Stimulated activated CD8-positive, alpha-beta memory T cell treated with anti-CD3 and anti-CD28 coated beads, Interleukin-15, amount 100 ng/mL, for 4 hours (primary cell): Measurements from ENCODE around the gene TAS2R4.
"Not testable (repeated sequence)": the region's sequence is repeated elsewhere in the genome, so short reads cannot be mapped to it uniquely, and the experiment has no call there.

ENCODE experiments used
- DNase-seq, 2 donors: peaks; one replicate each; pipeline ENCODE4 v3.0.0-alpha.2; 2020; ENCODE audit warnings: low read depth in 2 of 2

Gene TAS2R4

DNA sequence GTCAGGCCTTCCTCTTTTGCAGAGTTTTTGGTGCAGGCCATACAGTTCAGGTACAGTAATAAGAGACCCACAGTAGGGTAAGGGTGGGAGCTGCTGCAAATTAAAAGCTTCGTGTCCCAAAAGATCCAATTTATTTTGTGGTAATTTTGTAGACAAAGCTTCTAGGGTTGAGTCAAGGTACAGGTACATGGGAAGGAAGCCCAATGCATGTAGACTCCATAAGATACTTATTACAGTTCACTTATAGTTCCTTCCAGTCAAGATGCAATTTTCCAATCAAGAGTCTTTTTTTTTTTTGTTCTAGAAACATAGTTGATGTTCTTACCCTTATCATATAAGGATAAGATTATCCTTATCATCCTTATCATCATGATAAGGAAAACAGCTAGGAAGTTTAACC, at the start of gene TAS2R4:
Gene TAS2R4 (plus strand): TSS at position 301 of the 400 bp plus-strand sequence. CDS start 1,815 bp downstream, outside the sequence.
- no peak for DNase-seq

GRCh38 chr7:141729020-141729419, 47.5 kb upstream of the TAS2R4 start:
- DNase-seq: no peak

GRCh38 chr7:141731476-141732149, 44.9 kb upstream of the TAS2R4 start:
- no peak for DNase-seq

- DNase-seq: peak in 1 of 2 donors; percentile 2
These were observed 39.2 kb upstream of the TAS2R4 start for GRCh38 chr7:141737118-141737835.

DNA sequence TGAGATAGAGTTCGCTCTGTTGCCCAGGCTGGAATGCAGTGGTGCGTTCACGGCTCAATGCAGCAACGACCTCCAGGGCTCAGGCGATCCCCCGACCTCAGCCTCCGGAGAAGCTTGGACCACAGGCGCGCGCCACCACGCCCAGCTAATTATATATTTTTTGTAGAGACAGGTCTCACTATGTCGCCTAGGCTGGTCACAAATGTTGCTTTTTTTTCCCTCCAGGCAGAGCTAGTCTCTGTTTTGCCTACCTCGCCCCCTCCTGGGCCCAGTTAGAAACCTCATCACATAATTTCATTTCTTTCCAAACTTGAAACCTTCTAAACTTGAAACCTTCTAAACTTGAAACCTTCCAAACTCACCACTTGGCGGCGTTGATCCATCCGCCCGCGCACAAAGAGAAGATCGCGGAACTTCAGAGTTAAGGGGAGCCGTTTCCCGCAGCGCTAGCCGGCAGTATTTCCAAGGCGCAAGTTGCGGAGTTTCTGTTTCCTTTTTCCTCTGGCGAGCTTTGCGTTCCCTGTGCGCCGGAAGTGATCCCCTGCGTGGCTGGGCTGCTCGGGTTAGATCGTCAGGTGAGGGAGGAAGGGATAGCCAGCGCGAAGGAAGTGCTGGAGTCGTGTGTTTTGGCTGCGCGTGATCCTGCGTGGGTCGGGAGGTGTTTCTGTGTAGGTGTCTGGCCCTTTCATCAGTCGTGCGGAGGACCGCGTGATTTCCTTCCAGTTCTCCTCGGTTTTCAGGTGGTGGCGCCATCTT, 38.5 kb upstream of the TAS2R4 start, which contains the start of gene SSBP1:
Gene SSBP1 (plus strand): TSS at position 523 of the 756 bp plus-strand sequence. CDS start 809 bp downstream, outside the sequence.
- DNase-seq: peak; percentile 83 to 86

- no peak for DNase-seq
These were observed 37.9 kb upstream of the TAS2R4 start for GRCh38 chr7:141738592-141739013.

DNA sequence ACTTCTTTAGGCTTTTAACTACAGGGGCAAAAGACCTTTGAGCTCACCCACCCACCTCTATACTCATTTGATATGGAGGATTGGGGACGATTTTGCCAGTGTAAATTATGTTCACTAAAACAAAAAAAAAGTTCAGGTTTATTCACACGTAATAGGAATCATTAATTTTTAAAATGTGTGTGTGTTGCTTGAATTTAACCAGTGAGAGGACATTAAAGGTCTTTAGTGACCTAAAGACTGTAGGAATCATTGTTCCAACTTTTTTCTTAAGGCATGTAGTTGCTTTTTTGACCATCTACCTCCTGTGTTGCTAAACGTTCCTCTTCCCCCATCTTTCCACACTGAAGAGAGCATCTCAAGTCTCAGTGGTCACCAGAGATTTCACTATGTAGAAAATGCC, 37.2 kb upstream of the TAS2R4 start:
- no peak for DNase-seq

- DNase-seq: no peak
These were observed 34.2 kb upstream of the TAS2R4 start for GRCh38 chr7:141742229-141742628.

GRCh38 chr7:141744131-141744530, 32.3 kb upstream of the TAS2R4 start:
- DNase-seq: no peak

GRCh38 chr7:141748396-141748795, 28.1 kb upstream of the TAS2R4 start:
- DNase-seq: no peak

DNA sequence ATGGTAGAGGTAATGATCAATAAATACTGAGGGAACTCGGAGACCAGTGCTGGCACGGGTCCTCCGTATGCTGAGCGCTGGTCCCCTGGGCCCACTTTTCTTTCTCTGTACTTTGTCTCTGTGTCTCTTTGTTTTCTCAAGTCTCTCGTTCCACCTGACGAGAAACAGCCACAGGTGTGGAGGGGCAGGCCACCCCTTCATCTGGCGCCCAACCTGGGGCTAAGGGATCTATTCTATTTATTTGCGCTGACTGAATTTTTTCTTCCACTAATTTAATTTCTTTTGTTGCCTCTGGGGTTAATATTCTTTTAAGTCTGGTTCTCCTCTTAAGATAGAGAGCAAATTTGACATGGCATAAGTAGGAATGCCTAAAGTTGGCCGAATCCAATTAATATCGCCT, 24.6 kb upstream of the TAS2R4 start:
- DNase-seq: not testable (repeated sequence)

DNA sequence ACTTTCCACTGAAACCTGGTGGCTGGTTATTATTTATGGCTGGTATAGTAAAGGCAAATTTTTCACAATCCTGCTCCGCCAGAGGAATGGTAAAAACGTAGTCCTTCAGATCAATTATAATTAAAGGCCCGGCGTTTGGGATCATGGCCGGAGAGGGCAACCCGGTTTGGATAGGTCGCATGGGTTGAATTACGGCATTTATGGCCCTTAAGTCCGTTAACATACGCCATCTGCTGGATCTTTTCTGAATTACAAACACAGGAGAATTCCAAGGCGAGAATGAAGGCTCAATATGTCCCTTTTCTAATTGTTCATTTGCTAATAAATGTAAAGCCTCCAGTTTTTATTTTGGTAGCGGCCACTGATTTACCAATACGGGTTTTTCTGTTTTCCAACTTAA, 23.8 kb upstream of the TAS2R4 start:
- no peak for DNase-seq

- DNase-seq: no peak
These were observed 21.5 kb upstream of the TAS2R4 start for GRCh38 chr7:141754939-141755338.

GRCh38 chr7:141763797-141764196, 12.7 kb upstream of the TAS2R4 start, which contains the start of gene TAS2R3:
Gene TAS2R3, plus strand, starts transcription at chr7:141764097. Its CDS starts 62 bp downstream, at chr7:141764159.
- no peak for DNase-seq

DNA sequence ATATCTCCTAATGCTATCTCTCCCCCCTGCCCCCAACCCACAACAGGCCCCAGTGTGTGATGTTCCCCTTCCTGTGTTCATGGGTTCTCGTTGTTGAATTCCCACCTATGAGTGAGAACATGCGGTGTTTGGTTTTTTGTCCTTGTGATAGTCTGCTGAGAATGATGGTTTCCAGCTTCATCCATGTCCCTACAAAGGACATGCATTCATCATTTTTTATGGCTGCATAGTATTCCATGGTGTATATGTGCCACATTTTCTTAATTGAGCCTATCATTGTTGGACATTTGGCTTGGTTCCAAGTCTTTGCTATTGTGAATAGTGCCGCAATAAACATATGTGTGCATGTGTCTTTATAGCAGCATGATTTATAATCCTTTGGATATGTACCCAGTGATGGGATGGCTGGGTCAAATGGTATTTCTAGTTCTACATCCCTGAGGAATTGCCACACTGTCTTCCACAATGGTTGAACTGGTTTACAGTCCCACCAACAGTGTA, 6.3 kb upstream of the TAS2R4 start:
- not testable (repeated sequence) for DNase-seq

- DNase-seq: no peak
These were observed 9.5 kb downstream of the TAS2R4 start for GRCh38 chr7:141785706-141786552.

DNA sequence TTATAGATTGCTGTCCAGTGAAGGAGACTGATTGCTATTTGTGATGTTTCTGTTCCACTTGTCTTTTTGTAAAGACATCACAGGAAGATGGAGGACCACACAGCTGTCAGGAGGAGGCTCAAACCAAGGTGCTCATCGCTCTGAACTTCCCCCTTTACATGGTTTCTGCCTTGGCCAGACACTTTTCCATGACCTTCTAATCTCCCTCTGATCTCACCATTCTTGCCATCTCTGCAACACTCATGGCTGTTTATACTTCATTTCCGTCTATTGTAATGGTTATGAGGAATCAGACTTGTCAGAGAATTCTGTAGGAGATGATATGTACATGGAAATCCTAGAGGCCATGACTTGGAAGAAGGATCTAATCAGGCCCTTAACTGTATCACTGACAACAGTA, 11.8 kb downstream of the TAS2R4 start:
- DNase-seq: no peak

DNA sequence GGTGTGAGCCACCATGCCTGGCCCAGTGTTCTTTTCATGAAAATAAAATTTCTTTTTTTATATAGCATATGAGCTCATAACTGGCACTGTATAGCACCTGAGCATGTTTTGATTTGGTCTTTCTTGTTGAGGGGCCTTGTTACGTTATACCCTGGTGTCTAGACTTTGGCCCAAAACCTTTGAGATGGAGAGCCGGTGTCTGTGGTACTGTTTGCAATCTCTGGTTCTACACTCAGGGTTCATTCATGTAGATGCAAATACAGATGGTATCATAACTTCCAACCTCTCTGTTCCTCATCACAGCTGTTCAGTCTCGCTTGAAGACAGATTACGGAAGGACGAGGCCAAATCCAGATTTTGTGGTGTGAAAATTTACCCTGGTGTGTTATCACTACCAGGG, 13.4 kb downstream of the TAS2R4 start, which contains the start of gene TAS2R5:
Gene TAS2R5 (plus strand): TSS at position 301 of the 400 bp plus-strand sequence. CDS start 145 bp downstream, outside the sequence.
- no peak for DNase-seq

- no peak for DNase-seq
These were observed 16.1 kb downstream of the TAS2R4 start for GRCh38 chr7:141792526-141792925.

DNA sequence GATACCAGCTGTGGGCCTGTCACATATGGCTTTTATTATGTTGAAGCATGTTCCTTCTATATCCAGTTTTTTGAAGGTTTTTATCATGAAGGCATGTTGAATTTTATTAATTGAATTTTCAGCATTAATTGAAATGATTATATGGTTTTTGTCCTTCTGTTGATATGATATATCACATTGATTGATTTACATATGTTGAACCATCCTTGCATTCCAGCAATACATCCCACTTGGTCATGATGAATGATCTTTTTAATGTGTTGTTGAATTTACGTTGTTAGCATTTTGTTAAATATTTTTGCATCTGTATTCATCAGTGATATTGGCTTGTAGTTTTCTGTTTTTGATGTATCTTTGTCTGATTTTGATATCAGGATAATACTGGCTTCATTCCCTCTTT, 43.6 kb downstream of the TAS2R4 start:
- no peak for DNase-seq

GRCh38 chr7:141822432-141822831, 46.0 kb downstream of the TAS2R4 start:
- DNase-seq: not testable (repeated sequence)
